DOHH2 (cell line): ENCODE results near the gene SURF1.

Experiments used
- CTCF ChIP-seq: fragments of 200-600 bp; sonication (generic); IDR thresholded peaks from one replicate; pipeline ENCODE4 v1.5.1; 2014; ENCODE audit warnings: antibody characterized with exemption, mild to moderate bottlenecking, low read depth, low read length; ENCODE audit not compliant: poor library complexity, severe bottlenecking
- EZH2phosphoT487 ChIP-seq: fragments of 200-600 bp; sonication (generic); IDR thresholded peaks from 2 replicates; pipeline ENCODE4 v1.6.1; 2017; ENCODE audit warnings: borderline replicate concordance, mild to moderate bottlenecking, antibody characterized with exemption, low read length, moderate library complexity, mixed read lengths

DNA sequence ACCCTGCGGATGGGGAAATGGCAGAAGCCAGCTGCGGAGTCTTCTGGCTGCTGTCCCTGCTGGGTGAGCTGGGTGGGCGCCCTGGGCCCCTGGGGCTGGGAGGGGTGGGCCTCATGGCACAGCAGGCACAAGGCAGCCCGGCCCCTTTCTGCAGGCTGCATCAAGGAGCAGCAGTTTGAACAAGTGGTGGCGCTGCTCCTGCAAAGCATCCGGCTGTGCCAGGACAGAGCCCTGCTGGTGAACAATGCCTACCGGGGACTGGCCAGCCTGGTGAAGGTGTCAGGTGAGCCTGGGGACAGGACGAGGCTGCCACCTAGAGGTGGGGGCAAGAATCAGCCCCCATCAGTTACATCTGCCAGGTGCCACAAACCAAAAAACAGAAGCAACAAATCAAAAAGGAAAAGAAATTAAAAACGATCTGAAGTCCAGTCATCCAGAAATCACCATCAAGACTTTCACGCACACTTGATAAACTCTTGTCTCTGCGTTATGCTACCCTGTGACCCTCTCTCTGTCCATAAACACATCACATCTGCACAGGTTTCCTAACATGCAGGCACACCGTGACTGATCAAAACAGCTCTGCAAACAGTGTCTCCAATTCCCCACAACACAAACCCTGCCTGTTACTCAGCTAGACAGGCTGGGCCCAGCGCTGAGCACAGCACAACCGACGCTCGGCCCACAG lies 47.6 kb upstream of the SURF1 start:
- TF ChIP-seq CTCF (peak; percentile 81), EZH2phosphoT487 (no peak)
